Liver (tissue), 3 donors: Measurements from ENCODE around the gene TMEM164.

Experiments used
- CTCF ChIP-seq: fragments of 150-350 bp; IDR thresholded peaks from 2 replicates; pipeline ENCODE4 v1.5.1; 2017; ENCODE audit warnings: improper control_type of control experiment, low read depth, low read length; ENCODE audit not compliant: missing input control
- FOXA1 ChIP-seq: IDR thresholded peaks from 2 replicates; pipeline ENCODE4 v1.6.1; 2016; ENCODE audit warnings: antibody characterized with exemption
- GABPA ChIP-seq, 2 donors: IDR thresholded peaks in 1 of 2; conservative IDR thresholded peaks in 1 of 2; 2 replicates each; pipeline ENCODE4 v1.6.1; 2016; ENCODE audit warnings: antibody characterized with exemption in 2 of 2, mild to moderate bottlenecking in 1 of 2, moderate library complexity in 1 of 2
- JUND ChIP-seq, 2 donors: IDR thresholded peaks; 2 replicates each; pipeline ENCODE4 v1.6.1; 2016; ENCODE audit warnings: antibody characterized with exemption in 2 of 2
- MAX ChIP-seq: IDR thresholded peaks from 2 replicates; pipeline ENCODE4 v1.6.1; 2016; ENCODE audit warnings: antibody characterized with exemption
- RAD21 ChIP-seq, 2 donors: IDR thresholded peaks; 2 replicates each; pipeline ENCODE4 v1.6.1; 2016; ENCODE audit warnings: antibody characterized with exemption in 2 of 2, mild to moderate bottlenecking in 2 of 2
- RXRA ChIP-seq, 2 donors: IDR thresholded peaks; 2 replicates each; pipeline ENCODE4 v1.6.1; 2017 to 2018; ENCODE audit warnings: antibody characterized with exemption in 2 of 2, mild to moderate bottlenecking in 1 of 2
- TAF1 ChIP-seq: conservative IDR thresholded peaks from 2 replicates; pipeline ENCODE4 v1.6.1; 2016; ENCODE audit warnings: antibody characterized with exemption, mild to moderate bottlenecking
- YY1 ChIP-seq: IDR thresholded peaks from 2 replicates; pipeline ENCODE4 v1.6.1; 2016; ENCODE audit warnings: antibody characterized with exemption, mild to moderate bottlenecking
- donor health status: healthy.
- donor health status: healthy.

GRCh38 chrX:110015915-110016314 lies 13.0 kb downstream of the TMEM164 start:
- no peak for TF ChIP-seq TAF1
- no peak for TF ChIP-seq CTCF
- TF ChIP-seq RXRA (IDR thresholded peaks at IDR 0.05) = no peak
- no peak for TF ChIP-seq GABPA (IDR thresholded peaks at IDR 0.05 in 1 of 2, conservative IDR thresholded peaks at IDR 0.05 in 1 of 2)
- TF ChIP-seq MAX = no peak
- TF ChIP-seq YY1 = no peak
- TF ChIP-seq RAD21 (IDR thresholded peaks at IDR 0.05) = no peak
- no peak for TF ChIP-seq FOXA1
- TF ChIP-seq JUND (IDR thresholded peaks at IDR 0.05) = no peak
